Liver (tissue), 9 donors: ENCODE data around the gene IBA57. TPM values are rescaled to one million over a fixed set of nuclear protein-coding genes. Genes with fewer than 3 reads are reported as not detected.

ENCODE experiments used
- DNase-seq: peaks from one replicate; pipeline ENCODE4 v3.0.0-alpha.2; 2017; ENCODE audit warnings: low spot score
- H3K27ac ChIP-seq, 2 donors: one replicate each; pipeline ENCODE4 v1.7.0; 2013; ENCODE audit warnings: inconsistent platforms in 2 of 2, low read length in 2 of 2, control low read depth in 1 of 2, low read depth in 1 of 2, mild to moderate bottlenecking in 1 of 2
- H3K27me3 ChIP-seq, 4 donors: one replicate each; pipeline versions ENCODE4 v1.6.1 to v1.7.0; 2013; ENCODE audit warnings: low read length in 3 of 4, inconsistent platforms in 1 of 4, mild to moderate bottlenecking in 1 of 4, moderate library complexity in 1 of 4; ENCODE audit not compliant: control insufficient read depth in 4 of 4, insufficient read depth in 4 of 4
- H3K36me3 ChIP-seq, 4 donors: one replicate each; pipeline versions ENCODE4 v1.6.1 to v1.7.0; 2013; ENCODE audit warnings: low read length in 3 of 4, mild to moderate bottlenecking in 3 of 4, low read depth in 1 of 4, moderate library complexity in 1 of 4; ENCODE audit not compliant: control insufficient read depth in 4 of 4, insufficient read depth in 3 of 4
- H3K4me1 ChIP-seq, 4 donors: one replicate each; pipeline versions ENCODE4 v1.6.1 to v1.7.0; 2013; ENCODE audit warnings: low read length in 3 of 4, mild to moderate bottlenecking in 3 of 4, moderate library complexity in 1 of 4; ENCODE audit not compliant: control insufficient read depth in 4 of 4, insufficient read depth in 4 of 4
- H3K4me3 ChIP-seq, 3 donors: one replicate each; pipeline versions ENCODE4 v1.6.1 to v1.7.0; 2013; ENCODE audit warnings: low read length in 3 of 3, control low read depth in 1 of 3, low read depth in 1 of 3, mild to moderate bottlenecking in 1 of 3
- H3K9ac ChIP-seq, 2 donors: one replicate each; pipeline ENCODE4 v1.7.0; 2013; ENCODE audit warnings: low read length in 2 of 2, mild to moderate bottlenecking in 2 of 2, moderate library complexity in 2 of 2, control low read depth in 1 of 2, low read depth in 1 of 2
- H3K9me3 ChIP-seq, 4 donors: one replicate each; pipeline versions ENCODE4 v1.6.1 to v1.7.0; 2013; ENCODE audit warnings: low read length in 3 of 4; ENCODE audit not compliant: control insufficient read depth in 4 of 4
- FOXA1 ChIP-seq: IDR thresholded peaks from 2 replicates; pipeline ENCODE4 v1.6.1; 2016; ENCODE audit warnings: antibody characterized with exemption
- FOXA2 ChIP-seq: IDR thresholded peaks from 2 replicates; pipeline ENCODE4 v1.6.1; 2016; ENCODE audit warnings: antibody characterized with exemption
- GABPA ChIP-seq, 2 donors: IDR thresholded peaks in 1 of 2; conservative IDR thresholded peaks in 1 of 2; 2 replicates each; pipeline ENCODE4 v1.6.1; 2016; ENCODE audit warnings: antibody characterized with exemption in 2 of 2, mild to moderate bottlenecking in 1 of 2, moderate library complexity in 1 of 2
- HNF4G ChIP-seq: IDR thresholded peaks from 2 replicates; pipeline ENCODE4 v1.6.1; 2016; ENCODE audit warnings: antibody characterized with exemption
- JUND ChIP-seq, 2 donors: IDR thresholded peaks; 2 replicates each; pipeline ENCODE4 v1.6.1; 2016; ENCODE audit warnings: antibody characterized with exemption in 2 of 2
- NR2F2 ChIP-seq: IDR thresholded peaks from 2 replicates; pipeline ENCODE4 v1.6.1; 2016; ENCODE audit warnings: antibody characterized with exemption
- RAD21 ChIP-seq, 2 donors: IDR thresholded peaks; 2 replicates each; pipeline ENCODE4 v1.6.1; 2016; ENCODE audit warnings: antibody characterized with exemption in 2 of 2, mild to moderate bottlenecking in 2 of 2
- SP1 ChIP-seq: IDR thresholded peaks from 2 replicates; pipeline ENCODE4 v1.6.1; 2018; ENCODE audit warnings: antibody characterized with exemption, mild to moderate bottlenecking
- TAF1 ChIP-seq: conservative IDR thresholded peaks from 2 replicates; pipeline ENCODE4 v1.6.1; 2016; ENCODE audit warnings: antibody characterized with exemption, mild to moderate bottlenecking
- YY1 ChIP-seq: IDR thresholded peaks from 2 replicates; pipeline ENCODE4 v1.6.1; 2016; ENCODE audit warnings: antibody characterized with exemption, mild to moderate bottlenecking
- WGBS: extraction: QIAGEN DNeasy Blood & Tissue Kit; methylation state at CpG from one replicate; pipeline ENCODE4 v1.1.7; 2013; 5-methylcytosine and 5-hydroxymethylcytosine counted together
- polyA plus RNA-seq, 2 donors: library from polyadenylated mRNA; stranded (reverse) in 1 of 2; unstranded in 1 of 2; fragments of 200-250 nt in 1 of 2; fragments of >200 nt in 1 of 2; fragmentation: Nextera tagmentation in 1 of 2; extraction: Ambion mirVana in 1 of 2; gene quantifications; one replicate each; pipeline versions ENCODE4 v1.2.1 to v1.2.3, GENCODE V29; 2013 to 2015
- total RNA-seq, 2 donors: library from RNA; depleted of rRNA; stranded (reverse); fragments of >200 nt; gene quantifications; one replicate each; pipeline ENCODE4 v1.2.3, GENCODE V29; 2014
- TF ChIP-seq, protein P1 (sequence below): IDR thresholded peaks from 2 replicates; pipeline ENCODE4 v1.6.1; 2016; ENCODE audit warnings: antibody characterized with exemption, mild to moderate bottlenecking
- TF ChIP-seq, protein P2 (sequence below): fragments of 150-350 bp; IDR thresholded peaks from 2 replicates; pipeline ENCODE4 v1.5.1; 2017; ENCODE audit warnings: improper control_type of control experiment, low read depth, low read length; ENCODE audit not compliant: missing input control
- TF ChIP-seq, protein P3 (sequence below): IDR thresholded peaks from 2 replicates; pipeline ENCODE4 v1.6.1; 2016; ENCODE audit warnings: antibody characterized with exemption
- TF ChIP-seq, protein P4 (sequence below): IDR thresholded peaks from 2 replicates; pipeline ENCODE4 v1.6.1; 2016; ENCODE audit warnings: antibody characterized with exemption
- donor health status: healthy.
- donor health status: healthy.
- donor health status: healthy.
- donor health status: healthy.
- donor health status: healthy.

Gene IBA57
- total and polyA plus RNA-seq, 4 donors = 1.6 to 12.0 (median 8.4) TPM

DNA sequence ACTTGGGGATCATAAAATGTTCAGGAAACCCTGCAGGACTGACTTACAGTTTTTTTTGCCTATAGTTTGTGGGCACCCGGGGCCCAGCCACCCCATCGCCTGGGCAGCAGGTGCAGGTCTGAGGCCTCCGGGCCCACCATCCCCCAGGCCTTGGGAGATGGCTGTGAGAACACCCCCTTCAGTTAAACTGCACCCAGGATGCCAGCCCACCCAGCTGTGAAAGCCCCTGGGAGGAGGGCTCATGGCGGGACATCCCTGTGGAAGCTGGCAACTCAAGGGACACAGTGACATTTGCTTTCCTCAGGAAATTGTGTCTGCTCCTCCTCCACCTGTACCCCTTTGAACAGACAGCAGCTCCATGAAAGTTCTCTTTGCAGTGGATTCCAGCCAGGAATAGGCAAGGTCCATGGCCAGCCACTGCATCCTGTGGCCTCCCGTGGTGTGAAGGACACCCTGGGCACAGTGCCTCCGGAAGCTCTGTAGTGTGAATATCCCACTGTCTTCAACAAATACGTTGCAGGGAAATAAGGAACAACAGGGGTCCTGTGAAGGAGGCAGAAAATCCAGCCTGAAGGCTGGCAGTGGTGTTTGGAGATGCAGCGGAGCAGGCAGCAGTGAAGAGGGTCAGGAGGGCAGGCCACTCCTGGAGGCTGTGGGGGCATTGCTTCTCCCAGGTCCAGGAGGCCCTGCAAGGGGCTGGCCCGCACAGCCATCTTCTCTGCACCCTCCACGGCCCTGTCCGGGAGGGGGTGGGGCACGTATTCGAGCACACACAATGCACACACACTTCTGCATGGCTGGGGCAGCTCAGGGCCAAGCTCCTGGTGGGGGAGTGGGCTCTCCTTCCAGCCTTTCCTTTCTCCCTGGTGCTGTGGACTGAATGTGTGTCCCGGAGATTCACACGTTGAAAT, 40.2 kb downstream of the IBA57 start:
- H3K4me1 ChIP-seq = no peaks in the 10 kb centered on the region
- 44% methylated on average over 15 of the region's 15 CpGs for WGBS
- no peak overlapping the region for H3K9ac ChIP-seq
- H3K27me3 ChIP-seq = no peaks in the 10 kb centered on the region
- no peaks in the 10 kb centered on the region for H3K36me3 ChIP-seq
- DNase-seq = no peak
- no peaks in the 10 kb centered on the region for H3K9me3 ChIP-seq
- no peak overlapping the region for H3K4me3 ChIP-seq
- TF ChIP-seq, protein P1, sequence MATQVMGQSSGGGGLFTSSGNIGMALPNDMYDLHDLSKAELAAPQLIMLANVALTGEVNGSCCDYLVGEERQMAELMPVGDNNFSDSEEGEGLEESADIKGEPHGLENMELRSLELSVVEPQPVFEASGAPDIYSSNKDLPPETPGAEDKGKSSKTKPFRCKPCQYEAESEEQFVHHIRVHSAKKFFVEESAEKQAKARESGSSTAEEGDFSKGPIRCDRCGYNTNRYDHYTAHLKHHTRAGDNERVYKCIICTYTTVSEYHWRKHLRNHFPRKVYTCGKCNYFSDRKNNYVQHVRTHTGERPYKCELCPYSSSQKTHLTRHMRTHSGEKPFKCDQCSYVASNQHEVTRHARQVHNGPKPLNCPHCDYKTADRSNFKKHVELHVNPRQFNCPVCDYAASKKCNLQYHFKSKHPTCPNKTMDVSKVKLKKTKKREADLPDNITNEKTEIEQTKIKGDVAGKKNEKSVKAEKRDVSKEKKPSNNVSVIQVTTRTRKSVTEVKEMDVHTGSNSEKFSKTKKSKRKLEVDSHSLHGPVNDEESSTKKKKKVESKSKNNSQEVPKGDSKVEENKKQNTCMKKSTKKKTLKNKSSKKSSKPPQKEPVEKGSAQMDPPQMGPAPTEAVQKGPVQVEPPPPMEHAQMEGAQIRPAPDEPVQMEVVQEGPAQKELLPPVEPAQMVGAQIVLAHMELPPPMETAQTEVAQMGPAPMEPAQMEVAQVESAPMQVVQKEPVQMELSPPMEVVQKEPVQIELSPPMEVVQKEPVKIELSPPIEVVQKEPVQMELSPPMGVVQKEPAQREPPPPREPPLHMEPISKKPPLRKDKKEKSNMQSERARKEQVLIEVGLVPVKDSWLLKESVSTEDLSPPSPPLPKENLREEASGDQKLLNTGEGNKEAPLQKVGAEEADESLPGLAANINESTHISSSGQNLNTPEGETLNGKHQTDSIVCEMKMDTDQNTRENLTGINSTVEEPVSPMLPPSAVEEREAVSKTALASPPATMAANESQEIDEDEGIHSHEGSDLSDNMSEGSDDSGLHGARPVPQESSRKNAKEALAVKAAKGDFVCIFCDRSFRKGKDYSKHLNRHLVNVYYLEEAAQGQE = no peak
- no peak for TF ChIP-seq RAD21 (IDR thresholded peaks at IDR 0.05)
- TF ChIP-seq, protein P2, sequence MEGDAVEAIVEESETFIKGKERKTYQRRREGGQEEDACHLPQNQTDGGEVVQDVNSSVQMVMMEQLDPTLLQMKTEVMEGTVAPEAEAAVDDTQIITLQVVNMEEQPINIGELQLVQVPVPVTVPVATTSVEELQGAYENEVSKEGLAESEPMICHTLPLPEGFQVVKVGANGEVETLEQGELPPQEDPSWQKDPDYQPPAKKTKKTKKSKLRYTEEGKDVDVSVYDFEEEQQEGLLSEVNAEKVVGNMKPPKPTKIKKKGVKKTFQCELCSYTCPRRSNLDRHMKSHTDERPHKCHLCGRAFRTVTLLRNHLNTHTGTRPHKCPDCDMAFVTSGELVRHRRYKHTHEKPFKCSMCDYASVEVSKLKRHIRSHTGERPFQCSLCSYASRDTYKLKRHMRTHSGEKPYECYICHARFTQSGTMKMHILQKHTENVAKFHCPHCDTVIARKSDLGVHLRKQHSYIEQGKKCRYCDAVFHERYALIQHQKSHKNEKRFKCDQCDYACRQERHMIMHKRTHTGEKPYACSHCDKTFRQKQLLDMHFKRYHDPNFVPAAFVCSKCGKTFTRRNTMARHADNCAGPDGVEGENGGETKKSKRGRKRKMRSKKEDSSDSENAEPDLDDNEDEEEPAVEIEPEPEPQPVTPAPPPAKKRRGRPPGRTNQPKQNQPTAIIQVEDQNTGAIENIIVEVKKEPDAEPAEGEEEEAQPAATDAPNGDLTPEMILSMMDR = no peak
- TF ChIP-seq, protein P3, sequence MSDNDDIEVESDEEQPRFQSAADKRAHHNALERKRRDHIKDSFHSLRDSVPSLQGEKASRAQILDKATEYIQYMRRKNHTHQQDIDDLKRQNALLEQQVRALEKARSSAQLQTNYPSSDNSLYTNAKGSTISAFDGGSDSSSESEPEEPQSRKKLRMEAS = no peak
- TF ChIP-seq GABPA (IDR thresholded peaks at IDR 0.05 in 1 of 2, conservative IDR thresholded peaks at IDR 0.05 in 1 of 2) = no peak
- no peak for TF ChIP-seq YY1
- no peak for TF ChIP-seq TAF1
- no peak for TF ChIP-seq FOXA1
- no peak for TF ChIP-seq FOXA2
- no peak for TF ChIP-seq JUND (IDR thresholded peaks at IDR 0.05)
- TF ChIP-seq, protein P4, sequence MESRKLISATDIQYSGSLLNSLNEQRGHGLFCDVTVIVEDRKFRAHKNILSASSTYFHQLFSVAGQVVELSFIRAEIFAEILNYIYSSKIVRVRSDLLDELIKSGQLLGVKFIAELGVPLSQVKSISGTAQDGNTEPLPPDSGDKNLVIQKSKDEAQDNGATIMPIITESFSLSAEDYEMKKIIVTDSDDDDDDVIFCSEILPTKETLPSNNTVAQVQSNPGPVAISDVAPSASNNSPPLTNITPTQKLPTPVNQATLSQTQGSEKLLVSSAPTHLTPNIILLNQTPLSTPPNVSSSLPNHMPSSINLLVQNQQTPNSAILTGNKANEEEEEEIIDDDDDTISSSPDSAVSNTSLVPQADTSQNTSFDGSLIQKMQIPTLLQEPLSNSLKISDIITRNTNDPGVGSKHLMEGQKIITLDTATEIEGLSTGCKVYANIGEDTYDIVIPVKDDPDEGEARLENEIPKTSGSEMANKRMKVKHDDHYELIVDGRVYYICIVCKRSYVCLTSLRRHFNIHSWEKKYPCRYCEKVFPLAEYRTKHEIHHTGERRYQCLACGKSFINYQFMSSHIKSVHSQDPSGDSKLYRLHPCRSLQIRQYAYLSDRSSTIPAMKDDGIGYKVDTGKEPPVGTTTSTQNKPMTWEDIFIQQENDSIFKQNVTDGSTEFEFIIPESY = no peak
- no peak for TF ChIP-seq SP1
- no peak for TF ChIP-seq HNF4G
- TF ChIP-seq NR2F2 = no peak
- no peak overlapping the region for H3K27ac ChIP-seq
